Cerebellar cortex (tissue), 1 donor: ENCODE data around the gene SMARCAL1.

Experiments used
- DNase-seq: peaks from one replicate; pipeline ENCODE4 v3.0.0-alpha.2; 2015; ENCODE audit warnings: low spot score

The SMARCAL1 gene

GRCh38 chr2:216475767-216476166 is 63.5 kb downstream of the SMARCAL1 start:
- no peak for DNase-seq

- DNase-seq: no peak
Observed at GRCh38 chr2:216477283-216478035, 65.2 kb downstream of the SMARCAL1 start.

- no peak for DNase-seq
Observed at GRCh38 chr2:216478151-216478550, 65.9 kb downstream of the SMARCAL1 start.

GRCh38 chr2:216478791-216479190 is 66.5 kb downstream of the SMARCAL1 start:
- DNase-seq: no peak

- DNase-seq: no peak
Observed at GRCh38 chr2:216480221-216480620, 67.9 kb downstream of the SMARCAL1 start.

- DNase-seq: no peak
Observed at GRCh38 chr2:216482640-216483039, 70.4 kb downstream of the SMARCAL1 start.

- DNase-seq: no peak
Observed at GRCh38 chr2:216485237-216485636, 73.0 kb downstream of the SMARCAL1 start.

GRCh38 chr2:216485745-216486144 is 73.5 kb downstream of the SMARCAL1 start:
- no peak for DNase-seq

GRCh38 chr2:216486271-216486670 is 74.0 kb downstream of the SMARCAL1 start:
- DNase-seq: no peak

GRCh38 chr2:216486708-216487107 is 74.4 kb downstream of the SMARCAL1 start:
- DNase-seq: no peak

- no peak for DNase-seq
Observed at GRCh38 chr2:216490061-216490460, 77.8 kb downstream of the SMARCAL1 start.

- DNase-seq: no peak
Observed at GRCh38 chr2:216491793-216492596, 79.7 kb downstream of the SMARCAL1 start.

GRCh38 chr2:216492597-216493333 is 80.5 kb downstream of the SMARCAL1 start:
- no peak for DNase-seq

GRCh38 chr2:216493334-216493685 is 81.0 kb downstream of the SMARCAL1 start:
- DNase-seq: no peak

- DNase-seq: no peak
Observed at GRCh38 chr2:216495656-216496055, 83.4 kb downstream of the SMARCAL1 start.

GRCh38 chr2:216497382-216498069 is 85.2 kb downstream of the SMARCAL1 start:
- DNase-seq: no peak

GRCh38 chr2:216498070-216498378 is 85.7 kb downstream of the SMARCAL1 start:
- no peak for DNase-seq

GRCh38 chr2:216498379-216499352 is 86.4 kb downstream of the SMARCAL1 start, which contains the start of gene RPL37A:
TSS of gene RPL37A (plus strand) at chr2:216498844. CDS start at chr2:216498875, 31 bp downstream.
- DNase-seq: peak; percentile 97

- DNase-seq: no peak
Observed at GRCh38 chr2:216499641-216500218, 87.4 kb downstream of the SMARCAL1 start.

GRCh38 chr2:216500572-216500971 is 88.3 kb downstream of the SMARCAL1 start:
- DNase-seq: no peak

GRCh38 chr2:216501854-216502253 is 89.6 kb downstream of the SMARCAL1 start:
- DNase-seq: no peak
